Fibroblast of lung (primary cell): ENCODE results near the gene MYO10.

Experiments used
- CTCF ChIP-seq, 2 donors: IDR thresholded peaks in 1 of 2; conservative IDR thresholded peaks in 1 of 2; 1 replicate in 1 of 2; 2 replicates in 1 of 2; pipeline ENCODE4 v1.5.1; 2011 to 2012; ENCODE audit warnings: low read length in 2 of 2, control low read depth in 1 of 2, inconsistent platforms in 1 of 2, low read depth in 1 of 2, mild to moderate bottlenecking in 1 of 2
- EZH2 ChIP-seq: IDR thresholded peaks from 2 replicates; pipeline ENCODE4 v1.5.1; 2012; ENCODE audit warnings: low read length, control low read depth, mild to moderate bottlenecking; ENCODE audit errors: missing control alignments

GRCh38 chr5:16668631-16669030 is 267.5 kb downstream of the MYO10 start:
- TF ChIP-seq CTCF (conservative IDR thresholded peaks at IDR 0.05 in 1 of 2, IDR thresholded peaks at IDR 0.05 in 1 of 2; ENCODE audit: low read depth in 1 of 2, low read length in 2 of 2) (no peak), EZH2 (no peak)
